GM18951 (cell line): ENCODE results near the gene RPL29.

Source experiments
- POLR2A ChIP-seq: IDR thresholded peaks from 4 replicates; pipeline ENCODE4 v1.6.1; 2011; ENCODE audit warnings: mild to moderate bottlenecking; ENCODE audit not compliant: insufficient read length, insufficient read depth; ENCODE audit errors: extremely low read depth
- in situ Hi-C: fragments of 300-500 bp; cut with MboI; formaldehyde crosslinking; loops from one replicate; pipeline ENCODE4 v1.12.0; 2022; ENCODE audit warnings: low sequenced_read_pairs, mixed read lengths, inconsistent platforms; ENCODE audit not compliant: unreplicated experiment

Gene RPL29

DNA sequence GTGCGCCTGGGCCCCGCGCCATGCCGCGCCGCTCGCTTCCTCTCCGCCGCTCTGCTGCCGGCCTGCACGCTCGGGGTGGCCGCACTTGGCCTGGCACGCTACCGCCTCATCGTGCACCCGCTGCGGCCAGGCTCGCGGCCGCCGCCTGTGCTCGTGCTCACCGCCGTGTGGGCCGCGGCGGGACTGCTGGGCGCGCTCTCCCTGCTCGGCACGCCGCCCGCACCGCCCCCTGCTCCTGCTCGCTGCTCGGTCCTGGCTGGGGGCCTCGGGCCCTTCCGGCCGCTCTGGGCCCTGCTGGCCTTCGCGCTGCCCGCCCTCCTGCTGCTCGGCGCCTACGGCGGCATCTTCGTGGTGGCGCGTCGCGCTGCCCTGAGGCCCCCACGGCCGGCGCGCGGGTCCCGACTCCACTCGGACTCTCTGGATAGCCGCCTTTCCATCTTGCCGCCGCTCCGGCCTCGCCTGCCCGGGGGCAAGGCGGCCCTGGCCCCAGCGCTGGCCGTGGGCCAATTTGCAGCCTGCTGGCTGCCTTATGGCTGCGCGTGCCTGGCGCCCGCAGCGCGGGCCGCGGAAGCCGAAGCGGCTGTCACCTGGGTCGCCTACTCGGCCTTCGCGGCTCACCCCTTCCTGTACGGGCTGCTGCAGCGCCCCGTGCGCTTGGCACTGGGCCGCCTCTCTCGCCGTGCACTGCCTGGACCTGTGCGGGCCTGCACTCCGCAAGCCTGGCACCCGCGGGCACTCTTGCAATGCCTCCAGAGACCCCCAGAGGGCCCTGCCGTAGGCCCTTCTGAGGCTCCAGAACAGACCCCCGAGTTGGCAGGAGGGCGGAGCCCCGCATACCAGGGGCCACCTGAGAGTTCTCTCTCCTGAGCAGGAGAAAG lies 39.6 kb downstream of the RPL29 start:
- no peak for TF ChIP-seq POLR2A
- in situ Hi-C loops = no loop called here

DNA sequence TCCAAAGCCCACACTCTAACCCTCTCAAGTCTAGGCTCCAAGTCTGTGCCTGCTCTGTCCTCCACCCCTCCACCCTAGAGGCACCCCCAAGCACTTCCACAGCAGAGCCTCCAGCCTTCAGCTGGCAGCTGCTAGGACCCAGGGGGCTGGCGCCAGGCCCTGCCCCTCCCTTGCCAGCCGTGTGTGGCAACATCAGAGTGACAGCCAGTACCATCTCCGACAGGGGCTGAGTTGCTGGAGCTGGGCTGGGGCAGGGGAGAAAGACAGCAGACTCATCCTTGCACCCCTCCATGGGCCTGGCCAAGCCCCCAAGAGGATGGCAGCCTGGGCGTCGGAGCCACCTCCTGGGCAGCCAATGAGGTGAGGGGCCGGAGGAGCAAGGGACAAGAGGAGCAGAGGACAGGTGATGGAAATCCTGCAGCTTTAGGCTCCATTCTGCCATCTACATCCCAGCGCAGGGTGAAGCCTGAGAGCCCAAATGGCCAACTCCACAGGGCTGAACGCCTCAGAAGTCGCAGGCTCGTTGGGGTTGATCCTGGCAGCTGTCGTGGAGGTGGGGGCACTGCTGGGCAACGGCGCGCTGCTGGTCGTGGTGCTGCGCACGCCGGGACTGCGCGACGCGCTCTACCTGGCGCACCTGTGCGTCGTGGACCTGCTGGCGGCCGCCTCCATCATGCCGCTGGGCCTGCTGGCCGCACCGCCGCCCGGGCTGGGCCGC lies 40.4 kb downstream of the RPL29 start, which contains the start of gene GPR62:
GPR62 (plus strand) TSS at position 207 of the 718 bp plus-strand sequence; CDS start at position 479, 272 bp downstream.
- in situ Hi-C loops = no loop called here
- no peak for TF ChIP-seq POLR2A

DNA sequence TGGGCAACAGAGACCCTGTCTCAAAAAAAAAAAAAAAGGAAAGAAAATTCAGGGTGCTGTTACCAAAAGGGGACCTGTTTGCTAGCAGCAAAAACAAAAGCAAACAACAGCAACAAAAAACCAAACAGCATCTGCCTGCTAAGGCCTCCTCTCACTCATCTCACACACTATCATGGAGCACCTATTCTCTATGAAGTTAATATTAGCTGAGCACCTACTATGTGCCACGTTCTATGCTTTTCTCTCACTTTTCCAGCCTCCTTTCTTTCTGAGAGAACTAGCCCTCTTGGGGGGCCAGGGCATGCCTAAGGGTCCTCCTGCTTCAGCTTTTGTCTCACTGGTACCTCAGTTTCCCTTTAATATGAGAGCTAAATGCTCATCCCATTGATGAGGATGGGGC lies 41.0 kb downstream of the RPL29 start:
- in situ Hi-C loops = no loop called here
- no peak for TF ChIP-seq POLR2A

DNA sequence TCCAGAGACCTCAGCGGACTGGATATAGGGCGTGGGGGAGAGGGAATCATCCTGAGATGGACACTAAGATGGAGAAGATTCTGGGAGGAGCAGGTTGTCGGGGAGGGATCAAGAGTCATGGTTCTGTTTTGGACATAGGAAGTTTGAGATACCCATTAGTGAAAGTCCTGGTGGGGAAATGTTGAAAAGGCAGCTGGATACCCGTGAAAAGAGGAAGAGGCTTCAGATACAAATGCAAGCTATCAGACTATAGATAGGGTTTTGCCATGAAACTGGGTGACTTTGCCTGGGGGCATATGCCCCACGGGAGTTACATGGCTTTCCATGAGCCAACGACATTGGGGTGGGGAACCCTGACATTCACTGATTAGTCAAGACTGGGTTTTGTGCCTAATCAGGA lies 41.6 kb downstream of the RPL29 start:
- in situ Hi-C loops = no loop called here
- TF ChIP-seq POLR2A = no peak

DNA sequence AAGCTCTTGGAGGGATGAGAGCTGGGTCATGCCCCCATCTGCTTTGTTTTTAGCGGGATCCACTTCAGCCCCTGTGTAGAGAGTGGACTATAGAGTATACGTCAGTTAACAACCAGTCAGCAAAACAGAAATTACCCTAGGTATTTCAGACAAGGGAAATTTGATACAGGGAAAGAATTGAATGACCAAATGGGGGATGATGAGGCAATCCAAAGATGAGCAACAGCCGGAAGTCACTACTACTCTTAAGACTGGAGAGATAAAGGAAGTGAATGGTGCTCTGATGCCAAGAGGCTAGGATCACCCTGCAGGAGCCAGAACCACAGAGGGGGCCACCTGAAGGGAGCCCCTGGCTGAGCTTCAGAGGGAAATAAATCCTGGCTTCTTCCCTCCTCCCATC lies 42.2 kb downstream of the RPL29 start:
- no peak for TF ChIP-seq POLR2A
- in situ Hi-C loops = no loop called here

DNA sequence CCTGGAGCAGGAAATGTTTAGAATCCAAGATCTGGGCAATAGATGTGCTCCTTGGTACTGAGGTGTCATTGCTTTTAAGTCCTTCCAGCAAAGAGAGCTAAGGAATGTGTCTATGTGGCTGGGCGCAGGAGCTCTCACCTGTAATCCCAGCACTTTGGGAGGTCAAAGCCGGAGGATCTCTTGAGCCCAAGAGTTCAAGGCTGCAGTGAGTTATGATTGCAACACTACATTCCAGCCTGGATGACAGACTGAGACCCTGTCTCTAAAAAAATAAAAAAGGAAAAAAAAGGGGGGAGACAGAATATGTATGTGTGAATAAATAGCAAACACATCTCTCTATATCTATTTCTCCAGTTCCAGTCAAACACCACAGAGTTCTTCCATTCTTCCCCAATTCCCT lies 44.8 kb downstream of the RPL29 start:
- in situ Hi-C loops = no loop called here
- no peak for TF ChIP-seq POLR2A

DNA sequence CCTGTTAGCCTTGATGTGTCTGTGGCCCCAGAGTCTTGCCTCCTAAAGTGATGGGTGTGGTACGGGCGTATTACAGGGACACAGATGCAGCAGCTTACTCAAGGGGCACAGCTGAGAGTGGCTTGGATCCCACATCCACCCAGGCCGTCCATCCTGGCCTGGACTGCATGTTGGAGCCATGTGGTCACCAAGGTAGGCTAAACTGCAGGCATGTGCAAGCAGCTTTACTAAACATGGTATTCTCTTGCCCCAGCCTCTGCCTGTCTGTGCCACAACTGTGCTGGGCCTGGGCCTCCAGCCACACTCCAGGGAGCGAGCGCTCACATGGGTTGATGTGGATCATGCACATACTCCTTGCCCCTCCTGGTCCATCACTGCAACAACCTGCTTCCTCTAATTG lies 46.6 kb downstream of the RPL29 start:
- no peak for TF ChIP-seq POLR2A

DNA sequence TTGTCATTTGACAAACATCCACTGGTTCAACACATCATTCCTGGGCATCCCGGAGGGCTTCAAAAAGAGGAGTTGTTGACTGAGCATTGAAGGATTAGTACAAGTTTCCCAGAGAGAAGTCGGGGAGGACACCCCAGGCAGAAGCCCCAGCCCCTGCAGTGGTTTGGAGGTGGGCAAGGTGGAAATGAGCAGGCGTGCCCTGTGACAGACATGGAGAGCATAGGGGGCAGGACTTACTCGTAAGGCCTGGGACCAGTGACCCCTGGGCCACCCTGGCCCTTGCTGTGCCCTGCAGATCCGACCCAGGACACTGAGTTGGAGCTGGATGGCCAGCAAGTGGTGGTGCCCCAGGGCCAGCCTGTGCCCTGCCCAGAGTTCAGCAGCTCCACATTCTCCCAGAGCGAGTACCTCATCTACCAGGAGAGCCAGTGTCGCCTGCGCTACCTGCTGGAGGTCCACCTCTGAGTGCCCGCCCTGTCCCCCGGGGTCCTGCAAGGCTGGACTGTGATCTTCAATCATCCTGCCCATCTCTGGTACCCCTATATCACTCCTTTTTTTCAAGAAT lies 47.6 kb downstream of the RPL29 start:
- no peak for TF ChIP-seq POLR2A
- in situ Hi-C loops = no loop called here

More for the DNA sequence above, 46.6 kb downstream of the RPL29 start:
- in situ Hi-C loops = no loop called here

DNA sequence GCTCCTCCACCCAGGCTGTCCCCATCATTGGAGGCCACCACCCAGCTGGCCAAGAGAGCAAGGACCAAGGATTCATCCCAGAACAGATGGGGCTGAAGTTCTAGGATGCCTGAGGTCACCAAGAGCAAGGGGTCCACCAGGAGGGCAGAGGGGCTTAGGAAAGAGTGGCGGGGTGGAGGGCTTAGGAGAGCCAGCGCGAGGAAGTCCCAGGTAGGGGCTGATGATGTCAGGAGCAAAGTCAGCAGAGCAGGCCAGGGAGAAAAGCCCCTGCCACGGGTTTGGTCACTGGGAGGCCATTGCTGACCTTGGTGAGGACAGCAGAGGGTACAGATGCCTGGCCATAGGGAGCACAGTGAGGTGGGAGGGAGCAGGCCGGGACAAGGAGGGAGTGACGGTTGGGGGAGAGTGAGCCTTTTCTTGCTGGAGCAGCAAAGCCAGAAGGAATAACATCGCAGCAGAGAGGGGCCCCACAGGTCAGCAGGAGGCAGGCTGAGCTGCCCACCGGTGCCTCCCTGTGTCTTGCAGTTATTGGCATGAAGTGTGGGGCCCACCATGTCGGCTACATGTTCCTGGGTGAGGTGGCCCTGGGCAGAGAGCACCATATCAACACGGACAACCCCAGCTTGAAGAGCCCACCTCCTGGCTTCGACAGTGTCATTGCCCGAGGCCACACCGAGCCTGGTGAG lies 48.3 kb downstream of the RPL29 start:
- TF ChIP-seq POLR2A = no peak
- in situ Hi-C loops = no loop called here

DNA sequence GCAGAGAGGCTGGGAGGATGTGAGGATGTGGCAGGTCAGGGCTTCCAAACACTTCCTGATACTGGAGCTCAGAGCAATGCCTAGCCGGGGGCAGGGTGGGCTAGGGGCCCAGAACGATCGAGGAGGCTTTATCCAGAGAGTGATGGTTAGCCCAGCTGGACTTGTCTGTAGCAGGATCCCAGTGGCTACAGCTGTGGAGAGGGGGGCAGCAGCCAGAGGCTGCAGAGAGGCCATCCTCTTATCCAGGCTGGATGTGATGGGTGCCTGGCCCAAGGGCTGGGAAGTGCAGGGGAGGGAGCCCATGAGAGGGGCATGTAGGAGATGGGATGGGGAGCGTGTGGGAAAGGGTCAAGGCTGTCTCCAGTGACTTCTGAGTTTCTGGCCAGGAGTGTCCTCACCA lies 48.9 kb downstream of the RPL29 start:
- TF ChIP-seq POLR2A = no peak
- in situ Hi-C loops = no loop called here

DNA sequence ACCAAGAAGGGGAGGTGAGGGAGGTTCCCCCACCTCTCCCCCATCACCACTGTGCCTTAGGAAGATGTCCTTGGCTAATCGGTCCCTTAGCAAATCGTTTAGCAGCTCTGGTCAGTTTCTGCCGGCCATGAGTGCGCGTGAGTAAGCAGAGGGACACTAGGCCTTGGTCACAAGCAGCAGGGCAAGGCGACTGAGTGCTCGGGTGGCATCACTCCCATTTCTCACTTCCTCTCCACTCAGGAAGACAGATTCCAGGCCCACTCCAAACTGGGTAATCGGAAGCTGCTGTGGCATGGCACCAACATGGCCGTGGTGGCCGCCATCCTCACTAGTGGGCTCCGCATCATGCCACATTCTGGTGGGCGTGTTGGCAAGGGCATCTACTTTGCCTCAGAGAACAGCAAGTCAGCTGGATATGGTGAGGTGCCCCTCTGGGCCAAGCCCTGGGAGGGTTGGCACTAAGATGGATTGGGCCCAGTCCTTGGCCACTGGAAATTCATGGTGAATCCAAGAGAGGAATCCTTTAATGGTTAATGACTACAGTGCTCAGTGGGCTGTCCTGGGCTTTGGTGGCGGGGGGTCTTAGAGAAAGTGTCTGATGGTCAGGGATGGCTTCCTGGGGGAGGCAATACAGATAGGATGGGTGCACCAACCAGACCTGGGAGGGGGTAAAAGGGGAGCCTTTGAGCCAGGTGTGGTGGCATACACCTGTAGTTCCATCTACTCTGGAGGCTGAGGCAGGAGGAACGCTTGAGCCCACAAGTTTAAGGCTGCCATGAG lies 49.6 kb downstream of the RPL29 start:
- no peak for TF ChIP-seq POLR2A
- in situ Hi-C loops = no loop called here

DNA sequence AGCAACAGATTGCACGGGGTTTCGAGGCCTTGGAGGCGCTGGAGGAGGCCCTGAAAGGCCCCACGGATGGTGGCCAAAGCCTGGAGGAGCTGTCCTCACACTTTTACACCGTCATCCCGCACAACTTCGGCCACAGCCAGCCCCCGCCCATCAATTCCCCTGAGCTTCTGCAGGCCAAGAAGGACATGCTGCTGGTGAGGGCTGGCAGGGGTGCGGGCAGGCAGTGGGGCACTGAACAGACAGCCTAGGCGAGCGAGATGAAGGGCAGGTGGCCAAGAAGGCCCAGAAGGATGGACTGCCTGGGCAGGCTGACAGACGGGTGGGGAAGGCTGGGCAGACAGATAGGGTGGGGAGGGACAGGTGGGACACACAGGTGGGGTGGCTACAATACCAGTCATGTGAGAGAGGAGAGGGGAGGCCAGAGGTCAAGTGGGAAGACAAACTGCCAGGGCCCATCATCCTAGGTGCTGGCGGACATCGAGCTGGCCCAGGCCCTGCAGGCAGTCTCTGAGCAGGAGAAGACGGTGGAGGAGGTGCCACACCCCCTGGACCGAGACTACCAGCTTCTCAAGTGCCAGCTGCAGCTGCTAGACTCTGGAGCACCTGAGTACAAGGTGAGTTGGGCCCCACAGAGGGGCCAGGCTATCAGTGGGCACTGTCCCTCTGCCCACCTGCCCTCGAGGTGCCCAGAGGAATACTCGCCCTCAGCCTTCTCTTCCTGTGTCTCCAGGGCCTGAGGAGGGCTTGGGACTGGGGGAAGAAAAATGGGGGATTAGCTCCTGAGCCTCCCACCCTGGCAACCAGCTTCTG lies 50.5 kb downstream of the RPL29 start:
- in situ Hi-C loops = no loop called here
- no peak for TF ChIP-seq POLR2A

DNA sequence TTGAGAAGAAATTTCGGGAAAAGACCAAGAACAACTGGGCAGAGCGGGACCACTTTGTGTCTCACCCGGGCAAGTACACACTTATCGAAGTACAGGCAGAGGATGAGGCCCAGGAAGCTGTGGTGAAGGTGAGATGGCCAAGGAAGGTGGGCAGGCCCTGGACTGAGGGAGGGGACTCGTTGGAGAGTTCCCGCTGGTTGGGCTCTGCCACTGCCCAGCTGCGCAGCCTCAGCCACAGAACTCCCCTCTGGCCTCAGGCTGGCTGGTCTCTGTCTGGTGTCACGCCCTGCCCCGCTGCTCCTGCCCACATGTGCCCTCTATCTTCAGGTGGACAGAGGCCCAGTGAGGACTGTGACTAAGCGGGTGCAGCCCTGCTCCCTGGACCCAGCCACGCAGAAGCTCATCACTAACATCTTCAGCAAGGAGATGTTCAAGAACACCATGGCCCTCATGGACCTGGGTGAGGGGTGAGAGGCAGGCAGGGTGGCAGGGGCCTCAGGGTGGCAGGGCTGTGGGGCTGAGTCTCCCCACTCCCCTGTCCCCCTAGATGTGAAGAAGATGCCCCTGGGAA lies 51.2 kb downstream of the RPL29 start:
- in situ Hi-C loops = no loop called here
- TF ChIP-seq POLR2A = no peak
